ENCODE data around the gene APOBEC3B.
A peak's percentile ranks its signal among the peaks of the same experiment; 100 is the strongest.
"Not testable (repeated sequence)": the region's sequence is repeated elsewhere in the genome, so short reads cannot be mapped to it uniquely, and the experiment has no call there.

The APOBEC3B gene

GRCh38 chr22:38955250-38955905 lies 26.8 kb upstream of the APOBEC3B start:
- peak; percentile 20 for DNase-seq
- CTCF ChIA-PET: interaction anchor here (0.6 to 0.8 kb wide), 2 partner anchors 18 to 48 kb away, joined by 3 read pairs; no protein-coding TSS in a partner anchor
- Mint-ChIP-seq H3K36me3 (no peaks in the 10 kb centered on the region), H3K4me3 (no peak overlapping the region), H3K27me3 (peaks cover 44% of the 10 kb centered on the region), H3K4me1 (peaks cover 24% of the 10 kb centered on the region), H3K27ac (peak overlapping the region; percentile 72), H3K9me3 (no peaks in the 10 kb centered on the region)

GRCh38 chr22:38955926-38956325 lies 26.2 kb upstream of the APOBEC3B start:
- H3K9me3 Mint-ChIP-seq: no peaks in the 10 kb centered on the region
- H3K4me1 Mint-ChIP-seq: peaks cover 24% of the 10 kb centered on the region
- no peaks in the 10 kb centered on the region for H3K36me3 Mint-ChIP-seq
- CTCF ChIA-PET: interaction anchor here (0.8 kb wide), 1 partner anchor 18 kb away, joined by 3 read pairs; no protein-coding TSS in a partner anchor
- peaks cover 39% of the 10 kb centered on the region for H3K27me3 Mint-ChIP-seq
- H3K27ac Mint-ChIP-seq: peak overlapping the region; percentile 72
- H3K4me3 Mint-ChIP-seq: no peak overlapping the region
- DNase-seq: peak; percentile 10

DNA sequence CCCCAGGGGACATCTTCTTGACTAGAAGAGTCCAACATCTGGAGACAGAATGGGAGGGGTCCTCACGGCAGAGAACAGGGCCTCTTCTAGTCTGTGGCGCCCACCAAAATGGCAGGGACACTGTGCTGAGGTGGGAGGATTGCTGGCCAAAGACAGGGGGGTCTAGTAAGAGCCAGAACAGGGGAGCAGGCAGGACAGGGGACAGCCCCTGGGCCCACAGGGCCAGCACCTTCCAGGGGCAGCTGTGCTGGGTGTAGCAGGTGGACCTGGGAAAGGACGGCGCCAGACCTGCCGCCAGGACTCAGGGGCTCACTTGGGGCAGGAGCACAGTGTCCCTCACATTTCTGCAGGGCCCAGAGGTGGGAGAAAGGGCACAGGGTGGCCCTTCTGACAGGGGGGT lies 25.6 kb upstream of the APOBEC3B start:
- Mint-ChIP-seq H3K27ac (no peak overlapping the region), H3K4me1 (peaks cover 24% of the 10 kb centered on the region), H3K9me3 (no peaks in the 10 kb centered on the region), H3K36me3 (no peaks in the 10 kb centered on the region), H3K4me3 (no peak overlapping the region), H3K27me3 (peaks cover 39% of the 10 kb centered on the region)
- CTCF ChIA-PET: no interaction called here
- DNase-seq: peak; percentile 8

DNA sequence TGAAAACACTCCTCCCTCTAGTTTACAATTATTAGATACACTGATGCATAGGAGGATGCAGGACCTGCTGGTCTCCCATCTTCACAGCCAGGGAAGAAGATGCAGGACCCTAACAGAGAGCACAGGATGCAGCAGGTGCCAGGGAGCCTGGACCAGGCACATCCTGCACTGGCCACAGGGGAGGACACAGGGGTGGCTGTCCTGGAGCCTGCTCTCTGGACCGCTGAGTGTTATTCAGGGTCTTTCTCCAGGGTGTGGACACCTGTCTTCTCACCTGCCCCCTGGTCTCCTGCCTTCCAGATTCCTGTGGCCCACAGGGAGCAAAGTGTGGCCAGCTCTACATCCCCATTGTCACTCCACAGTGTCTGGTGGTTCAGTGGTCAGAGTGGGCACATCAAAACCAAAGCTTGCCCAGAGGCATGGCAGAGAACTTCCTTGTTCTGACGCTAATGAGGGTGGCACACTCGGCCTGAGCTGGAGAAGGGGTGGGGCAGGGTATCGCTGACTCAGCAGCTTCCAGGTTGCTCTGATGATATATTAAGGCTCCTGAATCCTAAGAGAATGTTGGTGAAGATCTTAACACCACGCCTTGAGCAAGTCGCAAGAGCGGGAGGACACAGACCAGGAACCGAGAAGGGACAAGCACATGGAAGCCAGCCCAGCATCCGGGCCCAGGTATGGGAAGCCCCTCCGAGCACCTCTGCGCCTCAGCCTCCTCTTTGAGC lies 24.9 kb upstream of the APOBEC3B start, which contains the start of gene APOBEC3A:
Gene APOBEC3A (plus strand): TSS at position 564 of the 725 bp plus-strand sequence. CDS start 83 bp downstream, at position 647.
- no peaks in the 10 kb centered on the region for H3K36me3 Mint-ChIP-seq
- H3K4me3 Mint-ChIP-seq: no peak within 1 kb of the TSS
- H3K27me3 Mint-ChIP-seq: peaks cover 39% of the 10 kb centered on the region
- CTCF ChIA-PET: interaction anchor here (0.8 kb wide), 1 partner anchor 16 kb away, joined by 3 read pairs; no protein-coding TSS in a partner anchor
- H3K9me3 Mint-ChIP-seq: no peaks in the 10 kb centered on the region
- H3K4me1 Mint-ChIP-seq: peaks cover 24% of the 10 kb centered on the region
- H3K27ac Mint-ChIP-seq: peak within 1 kb of the TSS; percentile 52
- peak; percentile 22 for DNase-seq

GRCh38 chr22:38957808-38958650 lies 24.1 kb upstream of the APOBEC3B start:
- Mint-ChIP-seq H3K36me3 (no peaks in the 10 kb centered on the region), H3K4me3 (no peak overlapping the region), H3K4me1 (peaks cover 19% of the 10 kb centered on the region), H3K27ac (no peak overlapping the region), H3K27me3 (peaks cover 39% of the 10 kb centered on the region), H3K9me3 (no peaks in the 10 kb centered on the region)
- CTCF ChIA-PET: interaction anchor here (0.8 kb wide), 1 partner anchor 15 kb away, joined by 3 read pairs; no protein-coding TSS in a partner anchor
- no peak for DNase-seq

DNA sequence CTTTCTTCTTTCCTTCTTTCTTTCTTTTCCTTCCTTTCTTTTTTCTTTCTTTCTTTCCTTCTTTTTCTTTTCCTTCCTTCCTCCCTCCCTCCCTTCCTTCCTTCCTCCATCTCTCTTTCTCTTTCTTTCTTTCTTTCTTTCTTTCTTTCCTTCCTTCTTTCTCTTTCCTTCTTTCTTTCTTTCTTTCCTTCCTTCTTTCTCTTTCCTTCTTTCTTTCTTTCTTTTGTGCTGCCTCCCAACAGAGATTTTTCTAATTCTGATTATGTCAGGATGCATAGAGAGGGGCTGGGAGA lies 23.6 kb upstream of the APOBEC3B start:
- H3K27ac Mint-ChIP-seq, H3K9me3 Mint-ChIP-seq, H3K4me3 Mint-ChIP-seq, DNase-seq, CTCF ChIA-PET, H3K36me3 Mint-ChIP-seq: not testable (repeated sequence)
- Mint-ChIP-seq H3K27me3 (peaks cover 39% of the 10 kb centered on the region), H3K4me1 (peaks cover 16% of the 10 kb centered on the region)

DNA sequence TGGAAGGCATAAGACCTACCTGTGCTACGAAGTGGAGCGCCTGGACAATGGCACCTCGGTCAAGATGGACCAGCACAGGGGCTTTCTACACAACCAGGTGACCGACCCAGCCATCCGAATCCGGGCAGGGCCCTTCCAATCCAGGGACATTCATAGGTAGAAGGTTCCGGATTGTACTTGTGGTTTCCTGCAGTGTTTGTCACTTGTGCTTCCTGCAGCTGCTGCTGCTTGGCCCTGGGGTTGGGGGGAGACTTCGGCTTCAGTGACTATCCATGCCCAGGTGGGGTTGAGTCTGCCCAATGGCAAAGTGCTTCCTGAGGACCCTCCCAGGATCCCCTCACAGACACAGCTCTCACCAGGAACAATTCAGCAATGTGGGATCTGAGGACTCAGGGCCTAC lies 22.6 kb upstream of the APOBEC3B start:
- Mint-ChIP-seq H3K27me3 (peaks cover 39% of the 10 kb centered on the region), H3K27ac (no peak overlapping the region), H3K36me3 (no peaks in the 10 kb centered on the region), H3K4me3 (no peak overlapping the region), H3K9me3 (no peaks in the 10 kb centered on the region), H3K4me1 (peaks cover 7% of the 10 kb centered on the region)
- no peak for DNase-seq
- CTCF ChIA-PET: no interaction called here

GRCh38 chr22:38960673-38961072 lies 21.5 kb upstream of the APOBEC3B start:
- H3K4me3 Mint-ChIP-seq, DNase-seq, H3K4me1 Mint-ChIP-seq, H3K27ac Mint-ChIP-seq, H3K36me3 Mint-ChIP-seq, CTCF ChIA-PET, H3K9me3 Mint-ChIP-seq: not testable (repeated sequence)
- peaks cover 45% of the 10 kb centered on the region for H3K27me3 Mint-ChIP-seq

DNA sequence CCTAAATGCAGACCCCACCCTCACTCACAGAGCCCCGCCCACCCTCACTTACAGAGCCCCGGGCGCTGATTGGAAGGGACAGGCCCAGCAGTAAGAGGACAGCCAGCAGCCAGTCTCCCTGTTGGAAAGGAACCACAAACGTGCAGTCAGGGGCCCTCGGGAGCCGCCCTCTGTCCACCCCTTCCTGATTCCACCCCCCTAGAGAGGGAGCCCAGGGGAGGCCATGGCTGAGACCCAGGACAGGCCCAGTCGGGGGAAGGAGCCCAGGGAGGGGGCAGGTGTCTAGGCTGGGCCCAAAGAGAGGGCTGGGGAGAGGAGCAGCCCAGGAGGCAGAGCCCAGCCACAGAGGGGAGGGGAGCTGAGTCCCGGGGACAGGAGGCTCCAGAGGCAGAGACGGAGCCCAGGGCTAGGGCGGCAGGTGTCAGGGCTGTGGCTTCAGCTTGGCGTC lies 18.8 kb upstream of the APOBEC3B start:
- DNase-seq, H3K4me1 Mint-ChIP-seq, CTCF ChIA-PET, H3K36me3 Mint-ChIP-seq, H3K27ac Mint-ChIP-seq, H3K9me3 Mint-ChIP-seq, H3K4me3 Mint-ChIP-seq: not testable (repeated sequence)
- peaks cover 50% of the 10 kb centered on the region for H3K27me3 Mint-ChIP-seq

DNA sequence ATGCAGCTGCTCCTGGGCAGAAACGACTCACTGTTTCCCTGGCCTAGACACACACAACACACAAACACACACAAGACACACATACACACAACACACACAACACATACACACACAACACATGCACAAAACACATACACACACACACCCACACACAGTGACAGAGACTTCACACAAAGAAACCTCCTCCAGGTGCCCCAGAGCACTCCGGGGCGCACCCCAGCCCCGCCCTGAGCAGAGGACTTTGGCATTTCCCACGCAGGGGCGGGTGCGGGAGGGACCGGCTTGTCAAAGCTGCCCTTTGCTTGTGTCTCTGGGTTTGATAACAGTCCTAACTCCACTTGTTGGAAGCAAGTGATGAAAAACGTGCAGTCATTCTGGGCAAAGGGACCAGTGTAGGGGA lies 18.3 kb upstream of the APOBEC3B start:
- peaks cover 9% of the 10 kb centered on the region for H3K4me1 Mint-ChIP-seq
- no peak overlapping the region for H3K4me3 Mint-ChIP-seq
- H3K9me3 Mint-ChIP-seq: no peaks in the 10 kb centered on the region
- H3K27me3 Mint-ChIP-seq: peaks cover 49% of the 10 kb centered on the region
- no peak for DNase-seq
- CTCF ChIA-PET: interaction anchor here (1.1 to 1.3 kb wide), 2 partner anchors 94 to 355 kb away, joined by 3 read pairs; no protein-coding TSS in a partner anchor
- no peaks in the 10 kb centered on the region for H3K36me3 Mint-ChIP-seq
- no peak overlapping the region for H3K27ac Mint-ChIP-seq

DNA sequence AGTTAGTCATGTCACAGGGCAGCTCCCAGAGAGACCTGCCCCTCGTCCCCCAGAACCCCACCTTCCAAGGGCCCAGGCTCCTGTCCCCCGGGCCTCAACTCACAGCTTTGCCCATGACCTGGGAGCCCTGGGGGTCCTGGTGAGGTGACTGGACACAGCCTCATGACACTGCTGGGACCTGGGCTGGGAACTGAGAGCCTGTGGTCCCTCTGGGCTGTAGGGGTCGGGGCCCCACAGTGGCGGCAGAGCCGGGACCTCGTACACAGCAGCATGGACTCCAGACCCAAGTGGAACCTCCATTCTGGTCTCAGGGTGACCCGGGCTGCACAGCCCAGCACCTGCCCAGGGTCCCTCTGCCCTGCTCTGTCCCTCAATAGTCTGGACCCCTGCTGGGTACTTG lies 17.8 kb upstream of the APOBEC3B start:
- peaks cover 49% of the 10 kb centered on the region for H3K27me3 Mint-ChIP-seq

DNA sequence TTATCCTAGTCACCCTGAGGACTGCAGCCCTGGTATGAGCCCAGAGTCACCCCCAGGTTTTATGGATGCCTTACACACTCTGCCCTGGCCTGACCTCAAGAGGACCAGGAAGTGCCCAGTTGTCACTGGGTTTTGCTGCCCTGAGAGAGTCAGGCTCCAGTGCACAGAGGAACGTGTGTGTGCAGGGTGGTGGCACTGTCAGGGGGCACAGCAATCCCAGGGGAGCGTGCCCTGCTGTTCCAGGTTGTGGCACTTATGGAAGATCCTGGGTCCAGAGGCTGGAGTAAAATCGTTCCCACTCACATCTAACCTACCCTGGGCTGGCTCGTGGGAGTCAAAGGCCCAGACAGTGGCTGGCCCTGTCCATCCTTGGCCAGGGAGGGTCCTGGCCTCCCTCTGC lies 17.2 kb upstream of the APOBEC3B start:
- H3K9me3 Mint-ChIP-seq: no peaks in the 10 kb centered on the region
- no peak for DNase-seq
- no peaks in the 10 kb centered on the region for H3K36me3 Mint-ChIP-seq
- no peak overlapping the region for H3K4me3 Mint-ChIP-seq
- H3K4me1 Mint-ChIP-seq: peaks cover 3% of the 10 kb centered on the region
- no peak overlapping the region for H3K27ac Mint-ChIP-seq
- H3K27me3 Mint-ChIP-seq: peaks cover 49% of the 10 kb centered on the region
- CTCF ChIA-PET: interaction anchor here (1.3 kb wide), 1 partner anchor 95 kb away, joined by 3 read pairs; no protein-coding TSS in a partner anchor

More for the DNA sequence above, 17.8 kb upstream of the APOBEC3B start:
- H3K4me3 Mint-ChIP-seq: no peak overlapping the region
- H3K4me1 Mint-ChIP-seq: peaks cover 9% of the 10 kb centered on the region
- H3K27ac Mint-ChIP-seq: no peak overlapping the region
- H3K9me3 Mint-ChIP-seq: no peaks in the 10 kb centered on the region
- CTCF ChIA-PET: interaction anchor here (1.1 to 1.3 kb wide), 2 partner anchors 94 to 354 kb away, joined by 3 read pairs; no protein-coding TSS in a partner anchor
- DNase-seq: no peak
- no peaks in the 10 kb centered on the region for H3K36me3 Mint-ChIP-seq

- Mint-ChIP-seq H3K27ac (no peak overlapping the region), H3K4me1 (peaks cover 3% of the 10 kb centered on the region), H3K27me3 (peaks cover 57% of the 10 kb centered on the region), H3K4me3 (no peak overlapping the region), H3K36me3 (no peaks in the 10 kb centered on the region), H3K9me3 (no peaks in the 10 kb centered on the region)
- CTCF ChIA-PET: interaction anchor here (0.9 kb wide), 1 partner anchor 96 kb away, joined by 3 read pairs; no protein-coding TSS in a partner anchor
- no peak for DNase-seq
Observed at GRCh38 chr22:38965614-38966379, 16.4 kb upstream of the APOBEC3B start.

Measured in activated naive CD4-positive, alpha-beta T cell treated with anti-CD3 and anti-CD28 coated beads, Interleukin-2, amount 10 ng/mL, durations not matched to agents 7 days and 5 days (primary cell).